Eye (tissue), 1 donor: Measurements from ENCODE around the gene EME1.
A peak's percentile ranks its signal among the peaks of the same experiment; 100 is the strongest.

Experiments used
- DNase-seq: peaks from one replicate; pipeline ENCODE4 v3.0.0-alpha.2; 2015

Gene EME1

DNA sequence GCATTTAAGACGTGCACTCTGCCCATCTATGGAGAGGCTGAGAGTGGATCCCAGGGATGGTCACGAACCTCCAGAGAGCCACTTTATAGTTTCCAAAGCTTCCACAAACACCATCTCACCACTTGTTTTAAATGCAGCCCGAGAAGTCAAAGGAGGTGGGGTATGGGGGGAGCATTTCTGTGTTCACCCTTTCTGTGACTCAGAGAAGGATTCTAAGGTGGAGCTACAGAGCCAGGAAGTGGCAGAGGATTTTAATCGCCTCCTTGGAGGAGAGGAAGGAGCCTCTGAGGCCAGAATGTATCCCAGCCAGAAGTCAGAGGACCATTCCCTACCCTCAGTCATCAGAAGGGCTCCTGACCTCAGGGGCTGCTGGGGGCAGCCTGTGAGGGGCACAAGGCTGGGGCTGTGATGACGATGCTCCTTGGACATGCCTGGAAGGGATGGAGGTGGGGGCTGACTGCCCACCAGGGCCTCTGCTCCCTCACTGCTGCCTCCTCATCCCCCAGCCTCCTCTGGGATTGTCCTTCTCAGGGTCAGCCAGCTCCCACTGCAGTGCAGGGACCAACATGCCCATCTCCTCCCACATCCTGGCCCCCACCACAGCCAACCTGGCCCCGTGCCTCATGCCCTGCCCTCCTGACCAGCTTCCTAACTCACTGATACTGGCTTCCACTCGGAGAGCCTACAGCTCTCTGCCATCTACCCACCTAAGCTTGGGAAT, 24.3 kb upstream of the EME1 start:
- DNase-seq: no peak

DNA sequence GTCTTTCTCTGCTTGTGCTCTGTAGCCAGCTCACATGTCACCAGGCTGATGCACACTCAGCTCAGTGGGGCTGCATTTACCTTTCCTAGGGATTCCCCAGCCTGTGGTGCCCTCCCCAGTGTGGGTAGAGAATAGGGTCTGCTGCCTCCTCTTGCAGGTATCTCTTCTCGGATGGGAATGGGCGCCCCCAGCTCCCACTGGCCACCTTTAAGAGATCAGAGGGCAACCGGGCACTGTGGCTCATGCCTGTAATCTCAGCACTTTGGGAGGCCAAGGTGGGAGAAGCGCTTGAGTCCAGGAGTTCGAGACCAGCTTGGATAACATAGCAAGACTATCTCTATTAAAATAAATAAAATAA, 23.8 kb upstream of the EME1 start:
- DNase-seq: no peak

DNA sequence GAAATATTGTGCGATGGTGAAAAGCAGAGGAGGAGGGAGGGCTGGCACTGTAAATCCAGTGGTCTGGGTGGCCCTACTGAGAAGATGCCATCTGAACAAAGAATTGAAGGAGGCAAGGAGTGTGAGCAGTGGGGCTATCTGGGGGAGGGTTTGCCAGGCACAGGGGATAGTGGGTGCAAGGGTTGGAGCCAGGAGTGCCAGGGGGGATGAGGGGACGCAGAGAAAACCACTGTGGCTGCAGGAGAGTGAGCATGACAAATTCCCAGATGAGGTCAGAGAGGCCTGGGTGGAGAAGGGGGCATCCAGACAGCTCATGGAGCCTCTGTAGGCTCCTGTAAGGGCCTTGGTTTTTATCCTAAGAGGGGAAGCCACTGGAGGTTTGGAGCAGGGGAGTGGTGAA, 22.3 kb upstream of the EME1 start:
- DNase-seq: no peak

DNA sequence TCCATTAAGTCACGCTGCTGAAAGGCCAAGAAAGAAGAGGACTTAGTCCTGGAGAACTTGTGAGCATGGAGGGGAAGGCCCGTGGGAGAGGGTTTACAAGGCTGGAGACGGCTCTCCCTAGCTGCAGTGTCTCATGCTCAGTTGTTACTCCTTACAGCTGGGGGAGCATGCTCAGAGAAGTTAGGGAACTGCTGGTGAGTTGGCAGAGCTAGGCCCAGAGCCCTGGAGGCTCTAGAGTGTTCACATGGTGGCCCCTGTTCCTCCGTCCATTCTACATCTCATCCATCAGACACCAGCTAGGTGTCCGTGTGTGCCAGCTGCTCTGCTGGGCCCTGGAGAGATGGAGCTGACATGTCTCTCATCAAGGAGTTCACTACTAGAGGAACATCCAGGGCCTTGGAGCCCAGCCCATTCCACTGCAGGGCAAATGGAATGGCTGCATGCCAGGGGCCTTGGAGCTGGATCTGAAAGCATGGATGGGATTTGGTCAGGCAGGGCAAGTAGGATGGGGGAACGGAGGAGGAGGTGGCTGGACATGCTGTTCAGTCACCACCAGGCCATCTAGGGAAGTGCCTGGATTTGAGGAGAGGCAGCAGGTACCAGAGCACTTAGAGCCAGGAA, 20.8 kb upstream of the EME1 start:
- DNase-seq: no peak

DNA sequence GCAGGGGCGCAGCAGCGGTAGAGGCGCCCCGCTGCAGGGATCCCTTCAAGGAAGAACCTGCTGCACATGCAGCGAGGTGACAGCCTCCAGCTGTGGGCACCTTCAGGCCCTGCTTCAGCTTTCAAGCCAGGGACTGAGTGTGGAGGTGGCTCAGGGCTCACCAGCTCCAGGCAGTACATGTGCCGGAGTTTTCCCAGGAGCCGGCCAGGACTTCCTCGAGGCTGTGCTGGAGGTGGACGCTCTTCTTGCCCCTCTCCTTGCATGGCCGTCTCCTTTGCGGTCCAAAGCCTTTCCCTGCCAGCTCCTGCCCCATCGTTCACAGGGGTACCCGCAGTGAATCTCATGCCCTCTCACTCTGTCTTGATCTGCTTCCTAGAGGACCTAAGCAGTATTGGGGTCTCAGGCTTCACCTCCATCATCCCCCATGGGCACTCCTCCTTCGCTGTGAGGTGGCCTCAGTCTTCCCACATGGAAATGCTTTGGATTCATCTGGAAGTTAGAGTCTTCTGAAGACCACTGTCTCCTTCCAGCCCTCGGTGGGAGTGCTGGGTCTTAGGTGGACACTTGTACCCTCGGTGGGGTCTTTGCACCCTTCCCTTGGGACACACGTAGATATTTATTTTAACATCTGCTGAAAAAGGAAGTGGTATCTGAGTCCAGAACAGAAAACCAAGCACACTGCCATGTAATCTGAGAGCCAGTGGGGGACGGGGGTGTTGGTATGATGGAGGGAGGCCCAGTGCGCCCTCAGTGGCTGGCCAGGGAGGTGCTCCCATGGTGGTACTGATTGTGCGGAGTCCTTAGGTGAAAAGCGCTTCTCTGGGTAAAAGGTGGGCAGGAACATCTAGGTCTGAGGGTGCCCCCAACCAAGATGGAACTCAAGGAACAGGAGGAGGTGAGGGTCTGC, 20.1 kb upstream of the EME1 start:
- no peak for DNase-seq

DNA sequence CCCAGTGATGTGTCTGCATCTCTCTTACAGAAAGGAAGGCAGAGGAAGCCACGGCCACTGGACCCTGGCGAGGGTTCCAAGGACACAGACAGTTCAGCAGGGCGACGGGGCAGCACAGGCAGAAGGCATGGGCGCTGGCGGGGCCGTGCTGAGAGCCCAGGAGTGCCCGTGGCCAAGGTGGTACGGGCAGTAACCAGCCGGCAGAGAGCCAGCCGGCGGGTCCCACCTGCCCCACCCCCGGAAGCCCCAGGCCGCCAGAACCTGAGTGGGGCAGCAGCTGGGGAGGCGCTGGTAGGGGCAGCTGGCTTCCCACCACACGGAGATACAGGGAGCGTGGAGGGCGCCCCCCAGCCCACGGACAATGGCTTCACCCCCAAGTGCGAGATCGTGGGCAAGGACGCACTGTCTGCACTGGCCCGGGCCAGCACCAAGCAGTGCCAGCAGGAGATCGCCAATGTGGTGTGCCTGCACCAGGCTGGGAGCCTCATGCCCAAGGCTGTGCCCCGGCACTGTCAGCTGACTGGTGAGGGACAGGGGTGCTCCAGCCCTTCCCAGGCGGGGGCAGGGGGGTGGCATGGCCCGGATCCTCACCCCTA, 19.3 kb upstream of the EME1 start:
- DNase-seq: no peak

DNA sequence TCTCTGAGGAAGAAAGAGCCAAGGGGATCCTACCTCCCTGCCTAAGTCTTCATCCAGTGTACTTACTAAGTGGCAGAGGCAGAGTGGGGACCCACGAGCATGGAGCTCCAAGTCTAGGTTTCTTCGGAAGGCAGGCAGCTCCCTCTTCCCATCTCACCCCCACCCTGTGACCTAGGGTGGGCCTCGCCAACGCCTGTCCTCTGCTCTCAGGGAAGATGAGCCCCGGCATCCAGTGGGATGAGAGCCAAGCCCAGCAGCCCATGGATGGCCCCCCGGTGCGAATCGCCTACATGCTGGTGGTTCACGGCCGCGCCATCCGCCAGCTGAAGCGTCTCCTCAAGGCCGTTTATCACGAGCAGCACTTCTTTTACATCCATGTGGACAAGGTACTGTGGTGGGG, 18.8 kb upstream of the EME1 start:
- no peak for DNase-seq

DNA sequence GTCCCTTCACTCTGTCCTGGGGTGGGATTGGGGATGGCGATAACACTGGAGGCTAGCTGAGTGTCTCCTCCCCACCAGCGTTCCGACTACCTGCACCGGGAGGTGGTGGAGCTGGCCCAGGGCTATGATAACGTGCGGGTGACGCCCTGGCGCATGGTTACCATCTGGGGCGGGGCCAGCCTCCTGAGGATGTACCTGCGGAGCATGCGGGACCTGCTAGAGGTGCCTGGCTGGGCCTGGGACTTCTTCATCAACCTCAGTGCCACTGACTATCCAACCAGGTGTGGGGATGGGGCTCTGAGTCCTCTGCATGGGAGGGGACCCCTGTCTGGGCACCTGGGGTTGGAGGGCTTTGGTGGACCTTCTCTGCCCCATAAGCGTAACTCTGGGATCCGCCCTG, 18.3 kb upstream of the EME1 start:
- DNase-seq: no peak

DNA sequence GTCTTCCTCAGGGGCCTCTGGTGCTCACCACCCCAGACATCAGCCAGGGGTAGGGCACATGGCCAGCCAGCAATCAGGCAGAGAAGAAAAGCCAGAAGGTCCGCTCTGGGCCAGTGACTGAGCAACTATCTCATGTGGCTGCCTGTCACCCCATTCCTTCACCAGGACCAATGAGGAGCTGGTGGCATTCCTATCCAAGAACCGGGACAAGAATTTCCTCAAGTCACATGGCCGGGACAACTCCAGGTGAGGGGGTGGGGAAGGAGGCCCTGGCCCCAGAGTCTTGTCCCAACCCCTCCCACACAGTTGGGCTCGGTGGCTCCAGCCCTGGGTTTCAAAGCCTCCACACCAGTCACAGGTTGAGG, 17.7 kb upstream of the EME1 start:
- no peak for DNase-seq

DNA sequence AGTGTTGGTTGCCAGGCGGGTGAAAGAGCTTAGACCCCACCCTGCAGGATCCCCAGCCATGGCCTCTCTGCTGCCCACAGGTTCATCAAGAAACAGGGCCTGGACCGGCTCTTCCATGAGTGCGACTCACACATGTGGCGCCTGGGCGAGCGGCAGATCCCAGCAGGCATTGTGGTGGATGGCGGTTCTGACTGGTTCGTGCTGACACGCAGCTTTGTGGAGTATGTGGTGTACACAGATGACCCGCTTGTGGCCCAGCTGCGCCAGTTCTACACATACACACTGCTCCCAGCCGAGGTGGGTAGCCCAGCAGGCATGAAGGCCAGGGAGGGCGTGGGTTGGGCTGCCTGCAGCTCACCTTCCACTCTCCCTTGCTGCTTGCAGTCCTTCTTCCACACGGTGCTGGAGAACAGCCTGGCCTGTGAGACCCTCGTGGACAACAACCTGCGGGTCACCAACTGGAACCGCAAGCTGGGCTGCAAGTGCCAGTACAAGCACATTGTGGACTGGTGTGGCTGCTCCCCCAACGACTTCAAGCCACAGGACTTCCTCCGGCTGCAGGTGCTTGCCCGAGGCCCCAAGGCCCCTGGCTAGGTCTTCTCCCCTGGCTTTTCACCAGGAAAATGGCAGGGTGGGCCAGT, 17.2 kb upstream of the EME1 start:
- no peak for DNase-seq

DNA sequence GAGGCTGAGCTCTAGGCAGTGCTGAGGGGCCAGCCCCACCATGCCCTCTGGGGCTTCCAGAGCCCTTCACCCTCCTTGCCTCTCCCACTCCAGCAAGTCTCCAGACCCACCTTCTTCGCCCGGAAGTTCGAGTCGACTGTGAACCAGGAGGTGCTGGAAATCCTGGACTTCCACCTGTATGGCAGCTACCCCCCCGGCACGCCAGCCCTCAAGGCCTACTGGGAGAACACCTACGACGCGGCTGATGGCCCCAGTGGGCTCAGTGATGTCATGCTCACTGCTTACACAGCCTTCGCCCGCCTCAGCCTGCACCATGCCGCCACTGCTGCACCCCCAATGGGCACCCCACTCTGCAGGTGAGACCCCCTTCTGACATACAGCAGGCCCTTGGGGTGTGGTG, 16.6 kb upstream of the EME1 start:
- DNase-seq: no peak

DNA sequence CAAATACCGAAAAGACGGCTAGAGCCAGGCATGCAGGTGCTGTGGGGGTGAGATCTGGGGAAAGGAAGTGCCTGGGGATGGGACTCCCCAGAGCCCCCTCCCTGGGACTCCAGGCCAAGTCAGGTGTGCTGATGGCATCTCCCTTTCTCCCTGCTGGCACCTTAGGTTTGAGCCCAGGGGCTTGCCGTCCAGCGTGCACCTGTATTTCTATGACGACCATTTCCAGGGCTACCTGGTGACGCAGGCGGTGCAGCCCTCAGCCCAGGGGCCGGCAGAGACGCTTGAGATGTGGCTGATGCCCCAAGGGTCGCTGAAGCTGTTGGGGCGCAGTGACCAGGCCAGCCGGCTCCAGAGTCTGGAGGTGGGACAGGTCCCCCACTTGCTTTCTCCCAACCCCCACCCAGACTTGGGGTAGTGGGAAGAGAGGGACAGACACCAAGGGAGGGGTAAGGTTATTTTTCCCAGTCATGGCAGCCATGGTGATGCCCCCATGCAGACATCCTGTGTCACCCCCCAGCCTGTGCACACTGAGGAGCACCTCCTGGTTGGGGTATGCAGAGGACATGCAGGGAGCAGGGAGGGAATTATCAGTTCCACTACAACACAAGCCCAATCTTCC, 16.0 kb upstream of the EME1 start:
- no peak for DNase-seq

DNA sequence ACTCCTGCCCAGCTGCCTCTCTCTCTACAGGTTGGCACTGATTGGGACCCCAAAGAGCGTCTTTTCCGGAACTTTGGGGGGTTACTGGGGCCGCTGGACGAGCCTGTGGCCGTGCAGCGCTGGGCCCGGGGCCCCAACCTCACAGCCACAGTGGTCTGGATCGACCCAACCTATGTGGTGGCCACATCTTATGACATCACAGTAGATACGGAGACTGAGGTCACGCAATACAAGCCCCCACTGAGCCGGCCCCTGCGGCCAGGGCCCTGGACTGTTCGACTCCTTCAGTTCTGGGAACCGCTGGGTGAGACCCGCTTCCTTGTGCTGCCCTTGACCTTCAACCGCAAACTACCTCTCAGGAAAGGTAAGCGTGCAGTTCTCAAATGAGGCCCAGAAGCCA, 14.9 kb upstream of the EME1 start:
- no peak for DNase-seq

DNA sequence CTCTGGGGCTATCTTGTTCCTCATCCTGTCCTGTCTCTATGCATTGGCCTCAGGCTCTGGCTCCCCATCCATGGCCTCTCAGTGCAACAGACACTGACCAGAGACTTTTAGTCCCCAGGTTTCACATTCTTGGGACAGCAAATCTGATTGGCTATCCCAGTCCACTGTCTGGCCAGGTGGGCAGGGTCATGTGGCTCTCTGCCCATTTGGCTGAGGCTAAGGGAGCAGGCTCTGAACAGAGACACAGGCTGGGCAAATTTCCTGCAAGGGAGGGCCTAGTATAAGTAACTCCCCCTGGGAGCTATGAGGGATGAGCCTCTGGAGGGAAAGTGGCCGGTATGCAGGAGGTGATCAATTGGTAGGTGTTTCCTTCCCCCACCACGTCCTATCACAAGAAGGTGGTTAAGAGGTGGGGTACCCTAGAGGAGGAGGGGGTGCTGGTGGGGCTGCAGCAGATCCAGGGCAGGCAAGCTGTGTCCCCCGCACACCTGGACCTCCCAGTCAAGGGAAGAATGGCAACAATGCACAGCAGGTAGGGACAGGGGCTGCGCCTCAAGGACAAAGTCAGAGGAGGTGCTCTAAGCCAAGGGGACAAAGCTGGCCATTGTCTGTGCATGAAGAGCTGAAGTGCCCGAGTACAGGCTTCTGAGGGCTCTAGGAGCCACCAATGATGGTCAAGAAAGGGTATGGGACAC, 13.9 kb upstream of the EME1 start:
- DNase-seq: no peak

DNA sequence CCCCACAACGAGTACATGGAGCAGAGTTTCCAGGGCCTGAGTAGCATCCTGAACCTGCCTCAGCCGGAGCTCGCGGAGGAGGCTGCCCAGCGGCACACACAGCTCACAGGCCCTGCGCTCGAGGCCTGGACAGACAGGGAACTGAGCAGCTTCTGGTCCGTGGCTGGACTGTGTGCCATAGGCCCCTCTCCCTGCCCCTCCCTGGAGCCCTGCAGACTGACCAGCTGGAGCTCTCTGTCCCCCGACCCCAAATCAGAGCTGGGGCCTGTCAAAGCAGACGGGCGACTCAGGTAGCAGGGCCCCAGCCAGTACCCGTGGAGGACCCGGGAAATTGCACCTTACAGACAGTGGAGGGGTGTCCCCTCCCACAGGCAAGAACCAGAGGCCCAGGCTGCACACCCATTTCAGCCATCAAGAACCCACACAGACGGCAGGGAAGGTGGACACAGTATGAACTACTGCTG, 13.0 kb upstream of the EME1 start:
- no peak for DNase-seq

DNA sequence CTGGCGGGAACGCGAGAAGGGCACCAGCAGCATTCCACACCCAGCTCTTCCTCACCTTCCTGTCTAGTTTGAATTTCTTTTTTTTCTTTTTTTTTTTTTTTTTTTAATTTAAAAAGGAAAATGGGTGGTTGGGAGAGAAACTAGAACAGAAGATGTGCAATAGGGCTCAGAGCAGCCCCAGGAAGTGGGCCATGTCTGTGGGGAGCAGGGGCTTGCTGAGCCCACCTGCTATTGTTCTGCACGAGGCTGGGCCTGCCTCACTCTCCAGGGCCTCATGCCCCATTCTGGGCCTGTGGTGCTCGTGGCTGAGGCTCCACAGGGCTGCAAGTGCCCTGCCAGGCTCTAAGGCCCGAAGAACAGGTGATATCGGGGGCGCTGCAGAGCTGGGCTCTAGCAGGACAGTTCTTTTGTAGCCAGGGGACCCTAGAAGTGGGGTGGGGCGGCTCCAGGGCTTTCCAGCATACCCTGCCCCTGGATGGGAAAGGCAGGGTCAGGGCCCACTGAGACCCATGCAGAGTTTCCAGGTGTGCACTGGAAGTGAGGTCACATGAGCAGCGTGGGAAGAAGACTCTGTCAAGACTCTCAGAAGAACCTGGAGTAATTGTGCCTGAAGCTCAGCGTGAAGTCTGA, 12.4 kb upstream of the EME1 start:
- DNase-seq: no peak

DNA sequence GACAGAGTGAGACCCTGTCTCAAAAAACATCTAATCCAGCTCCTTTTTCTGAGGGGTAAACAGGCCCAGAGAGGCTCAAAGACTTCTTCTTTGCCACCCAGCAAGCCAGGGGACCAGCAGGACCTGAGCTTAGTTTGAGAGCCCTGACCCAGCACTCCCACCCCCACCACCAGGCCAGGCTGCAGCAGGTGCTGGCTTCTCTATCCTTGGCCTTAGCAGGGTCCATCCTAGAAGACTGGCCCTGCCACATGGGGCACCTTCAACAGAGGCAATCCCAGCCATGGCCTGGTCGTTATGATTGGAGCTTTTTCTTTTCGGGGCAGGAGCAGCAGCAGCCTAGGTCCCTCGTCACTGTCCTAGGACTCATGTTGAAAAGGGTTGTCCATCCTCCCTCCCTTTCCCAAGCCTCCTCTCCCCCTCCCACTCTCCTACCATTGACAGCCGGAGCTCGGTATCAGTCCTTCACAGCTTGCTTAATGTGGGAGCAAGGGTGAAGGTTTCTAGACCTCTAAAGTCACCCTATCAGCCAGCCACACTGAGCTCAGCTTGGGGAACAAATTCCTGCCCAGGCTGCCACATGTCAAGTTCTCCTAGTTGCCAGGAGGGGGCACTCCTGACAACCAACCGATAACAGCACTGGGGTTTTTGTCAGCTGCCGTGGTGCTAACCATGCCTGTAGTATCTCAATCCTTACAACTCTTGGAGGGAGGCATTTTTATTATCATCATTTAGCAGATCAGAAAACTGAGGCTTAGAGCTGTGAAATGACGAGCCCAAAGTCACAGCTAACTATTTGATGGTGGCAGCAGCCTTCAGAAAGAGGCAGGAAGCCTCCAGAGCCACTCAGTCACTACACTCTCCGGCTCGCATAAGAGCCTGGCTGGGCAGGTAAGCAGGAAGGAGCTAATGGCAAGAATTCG, 11.2 kb upstream of the EME1 start:
- peak; percentile 82 for DNase-seq

DNA sequence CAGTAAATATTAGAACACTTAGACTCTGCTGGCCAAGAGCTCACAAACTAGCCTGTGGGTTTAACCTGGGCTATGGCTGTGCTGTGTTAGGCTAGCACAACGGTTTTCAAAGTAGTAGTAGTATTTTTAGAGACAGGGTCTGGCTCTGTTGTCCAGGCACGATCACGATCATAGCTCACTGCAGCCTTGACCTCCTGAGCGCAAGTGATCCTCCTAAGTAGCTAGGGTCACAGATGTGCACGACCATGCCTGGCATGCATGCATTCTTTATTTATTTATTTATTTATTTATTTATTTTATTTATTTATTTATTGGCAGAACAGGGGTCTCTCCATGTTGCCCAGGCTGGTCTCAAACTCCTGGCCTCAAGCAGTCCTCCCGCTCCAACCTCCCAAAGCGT, 10.4 kb upstream of the EME1 start:
- peak; percentile 13 for DNase-seq

DNA sequence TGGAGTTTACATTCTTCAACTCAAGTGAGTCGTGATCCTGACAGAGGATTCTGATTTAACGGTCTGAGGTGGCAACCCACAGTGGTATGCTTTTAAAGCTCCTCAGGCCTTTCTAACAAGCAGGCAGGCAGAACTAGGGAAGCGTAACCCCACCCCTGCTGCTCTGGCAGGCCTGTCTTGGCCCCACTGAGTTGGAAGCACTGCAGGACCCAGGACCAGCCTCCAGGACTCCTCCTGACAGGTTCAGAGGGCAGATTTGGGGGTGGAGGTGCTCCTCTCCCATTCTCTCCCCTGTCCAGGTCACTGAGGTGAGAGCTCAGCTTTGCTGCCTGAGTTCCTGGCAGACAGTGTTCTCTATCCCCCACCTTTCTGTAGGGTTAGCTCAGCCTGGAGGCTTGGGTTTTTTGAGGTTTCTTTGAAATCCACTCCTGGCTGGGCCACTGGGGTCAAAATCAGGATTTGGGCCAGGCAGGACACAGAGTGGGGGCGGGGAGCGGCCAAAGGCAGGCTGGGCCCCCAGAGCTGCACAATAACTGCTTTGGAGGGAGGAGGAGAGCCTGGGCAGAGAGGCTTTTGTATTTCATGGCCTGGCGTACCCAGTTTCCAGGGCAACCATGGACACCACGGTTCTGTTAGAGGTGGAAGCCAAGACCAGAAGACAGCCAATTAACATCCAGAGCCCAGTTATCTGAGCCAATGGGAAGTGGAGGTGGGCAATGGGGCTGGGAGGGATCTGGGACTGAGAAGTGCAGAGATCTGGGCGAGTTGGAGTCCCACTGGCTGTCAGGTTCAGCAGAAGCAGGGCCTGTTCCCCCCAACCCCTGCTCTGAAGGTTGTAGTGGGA, 9.6 kb upstream of the EME1 start:
- DNase-seq: peak; percentile 91
